OCI-LY7 (cell line): ENCODE data around the gene MTMR11. TPM values are rescaled to one million over a fixed set of nuclear protein-coding genes. Genes with fewer than 3 reads are reported as not detected.
A peak's percentile ranks its signal among the peaks of the same experiment; 100 is the strongest.

Experiments
- BruUV-seq: library from RNA; stranded (reverse); fragments of 400-500 nt; replicated peaks from 2 replicates; lab custom pipeline; 2021; lab: Mats Ljungman, UMichigan
- CTCF ChIA-PET: fragments of 300-600 bp; sonication (Branson Sonifier 250); formaldehyde crosslinking; loops from one replicate; lab custom pipeline; 2022; ENCODE audit warnings: antibody characterized with exemption; ENCODE audit not compliant: unreplicated experiment; lab: Charles Lee
- POLR2A ChIA-PET: fragments of 300-600 bp; sonication (Branson Sonifier 250); formaldehyde crosslinking; loops from one replicate; lab custom pipeline; 2022; ENCODE audit warnings: antibody characterized with exemption; lab: Charles Lee
- DNase-seq: peaks from one replicate; pipeline ENCODE4 v3.0.0-alpha.2; 2015; ENCODE audit warnings: low spot score
- H2AFZ ChIP-seq: fragments of 200-600 bp; sonication (generic), shearing (Covaris generic); 2 replicates; pipeline ENCODE4 v1.6.1; 2014; ENCODE audit warnings: mild to moderate bottlenecking, antibody characterized with exemption, low read length, moderate library complexity
- H3K27ac ChIP-seq: fragments of 200-600 bp; sonication (generic); 2 replicates; pipeline ENCODE4 v1.5.1; 2014; ENCODE audit warnings: mixed run types, low read depth, mild to moderate bottlenecking, moderate library complexity, low read length, inconsistent platforms; ENCODE audit not compliant: poor library complexity, severe bottlenecking
- H3K36me3 ChIP-seq: fragments of 200-600 bp; sonication (generic); 2 replicates; pipeline ENCODE4 v1.6.1; 2014; ENCODE audit warnings: mild to moderate bottlenecking, antibody characterized with exemption, low read length, moderate library complexity, mixed read lengths; ENCODE audit not compliant: insufficient read depth
- H3K4me1 ChIP-seq: fragments of 200-600 bp; sonication (generic); 2 replicates; pipeline ENCODE4 v1.5.1; 2014; ENCODE audit warnings: mild to moderate bottlenecking, low read length; ENCODE audit not compliant: insufficient read depth, poor library complexity, severe bottlenecking
- H3K4me2 ChIP-seq: fragments of 200-600 bp; sonication (generic); 2 replicates; pipeline ENCODE4 v1.6.1; 2014; ENCODE audit warnings: mild to moderate bottlenecking, low read length
- H3K4me3 ChIP-seq: fragments of 200-600 bp; sonication (generic); 2 replicates; pipeline ENCODE4 v1.5.1; 2014; ENCODE audit warnings: mild to moderate bottlenecking, low read depth, low read length; ENCODE audit not compliant: poor library complexity, severe bottlenecking
- H3K79me2 ChIP-seq: fragments of 200-600 bp; sonication (generic); 2 replicates; pipeline ENCODE4 v1.6.1; 2016; ENCODE audit warnings: low read depth, mild to moderate bottlenecking, low read length, moderate library complexity, mixed read lengths; ENCODE audit not compliant: insufficient read depth
- H3K9me2 ChIP-seq: fragments of 200-600 bp; sonication (generic); 2 replicates; pipeline ENCODE4 v1.6.1; 2016; ENCODE audit warnings: mild to moderate bottlenecking, low read length, mixed read lengths; ENCODE audit not compliant: insufficient read depth
- H3K9me3 ChIP-seq: fragments of 200-600 bp; sonication (generic); 2 replicates; pipeline ENCODE4 v1.6.1; 2014; ENCODE audit warnings: mild to moderate bottlenecking, mixed run types, low read length, mixed read lengths
- H4K20me1 ChIP-seq: fragments of 200-600 bp; sonication (generic); 2 replicates; pipeline ENCODE4 v1.6.1; 2014; ENCODE audit warnings: mild to moderate bottlenecking, antibody characterized with exemption, low read length, moderate library complexity, mixed read lengths; ENCODE audit not compliant: insufficient read depth
- EZH2phosphoT487 ChIP-seq: fragments of 200-600 bp; sonication (generic); IDR thresholded peaks from 2 replicates; pipeline ENCODE4 v1.6.1; 2018; ENCODE audit warnings: low read depth, borderline replicate concordance, mild to moderate bottlenecking, mixed run types, antibody characterized with exemption, low read length, moderate library complexity, mixed read lengths
- intact Hi-C: fragments of 100-400 bp; cut with micrococcal nuclease; formaldehyde crosslinking; loops from one replicate; pipeline ENCODE4 v1.10.0; 2022; ENCODE audit not compliant: unreplicated experiment
- total RNA-seq, 2 experiments: library from RNA; depleted of rRNA in 1 of 2; stranded (reverse); fragments of >200 nt in 1 of 2; shearing (Covaris generic) in 1 of 2; gene quantifications; 2 replicates each; pipeline ENCODE4 v1.2.3, GENCODE V29; 2014 to 2022
- TF ChIP-seq, protein P1 (sequence below): fragments of 200-600 bp; sonication (generic); conservative IDR thresholded peaks from 2 replicates; pipeline ENCODE4 v1.5.1; 2014; ENCODE audit warnings: mild to moderate bottlenecking, antibody characterized with exemption, low read length, moderate library complexity, mixed read lengths

Gene MTMR11
- total RNA-seq, 2 experiments from 2014 or later: 0.09 TPM; not detected in 1

DNA sequence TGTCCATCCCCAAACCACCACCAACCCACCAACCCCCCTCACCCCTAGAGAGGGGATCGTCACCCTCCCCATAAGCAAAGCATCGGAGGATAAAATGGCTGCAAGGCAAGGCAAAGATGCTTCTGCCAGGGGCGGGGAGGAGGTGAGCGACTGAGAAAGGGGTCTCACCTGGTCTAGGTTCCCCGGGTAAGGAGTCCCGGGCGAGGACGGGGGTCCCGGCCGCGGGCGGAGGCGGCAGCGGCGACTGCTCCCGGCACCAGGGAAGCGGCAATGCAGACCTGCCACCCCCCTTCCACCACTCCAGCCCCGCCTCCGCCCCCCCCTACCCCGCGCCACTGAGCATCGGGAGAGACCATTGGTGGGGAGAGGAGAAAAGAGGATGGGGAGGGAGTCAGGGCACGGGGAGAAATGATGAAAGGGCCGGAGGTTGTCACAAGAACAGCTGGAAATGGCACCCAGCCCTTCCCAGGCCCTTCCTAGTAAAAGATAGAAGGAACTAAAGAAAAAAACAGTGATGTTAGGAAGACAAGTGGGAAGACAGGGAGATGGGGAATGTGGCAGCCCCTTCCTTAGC is 19.0 kb downstream of the MTMR11 start, which contains the start of gene SV2A:
Gene SV2A, minus strand, starts transcription at position 274 of the 574 bp plus-strand sequence. CDS start 4,004 bp downstream, outside the sequence.
- CTCF ChIA-PET: no interaction called here
- no TSS peak for BruUV-seq
- Histone ChIP-seq H3K9me2 (no peaks in the 10 kb centered on the region), H3K27ac (no peak within 1 kb of the TSS), H3K4me1 (peaks cover 15% of the 10 kb centered on the region), H3K36me3 (peaks cover 14% of the 10 kb centered on the region), H3K4me3 (peak within 1 kb of the TSS; percentile 64), H3K79me2 (no peaks in the 10 kb centered on the region), H3K4me2 (peak within 1 kb of the TSS; percentile 62), H4K20me1 (no peaks in the 10 kb centered on the region), H2AFZ (0 out of 2 replicates have a peak within 1 kb of the TSS, but pooled peaks have one; percentile 22), H3K9me3 (no peaks in the 10 kb centered on the region)
- intact Hi-C loops: no loop called here
- DNase-seq: peak; percentile 17
- POLR2A ChIA-PET: interaction anchor here (0.7 kb wide), 1 partner anchor 34 kb away, joined by 4 read pairs; no protein-coding TSS in a partner anchor
- TF ChIP-seq EZH2phosphoT487: no peak
- TF ChIP-seq, protein P1, sequence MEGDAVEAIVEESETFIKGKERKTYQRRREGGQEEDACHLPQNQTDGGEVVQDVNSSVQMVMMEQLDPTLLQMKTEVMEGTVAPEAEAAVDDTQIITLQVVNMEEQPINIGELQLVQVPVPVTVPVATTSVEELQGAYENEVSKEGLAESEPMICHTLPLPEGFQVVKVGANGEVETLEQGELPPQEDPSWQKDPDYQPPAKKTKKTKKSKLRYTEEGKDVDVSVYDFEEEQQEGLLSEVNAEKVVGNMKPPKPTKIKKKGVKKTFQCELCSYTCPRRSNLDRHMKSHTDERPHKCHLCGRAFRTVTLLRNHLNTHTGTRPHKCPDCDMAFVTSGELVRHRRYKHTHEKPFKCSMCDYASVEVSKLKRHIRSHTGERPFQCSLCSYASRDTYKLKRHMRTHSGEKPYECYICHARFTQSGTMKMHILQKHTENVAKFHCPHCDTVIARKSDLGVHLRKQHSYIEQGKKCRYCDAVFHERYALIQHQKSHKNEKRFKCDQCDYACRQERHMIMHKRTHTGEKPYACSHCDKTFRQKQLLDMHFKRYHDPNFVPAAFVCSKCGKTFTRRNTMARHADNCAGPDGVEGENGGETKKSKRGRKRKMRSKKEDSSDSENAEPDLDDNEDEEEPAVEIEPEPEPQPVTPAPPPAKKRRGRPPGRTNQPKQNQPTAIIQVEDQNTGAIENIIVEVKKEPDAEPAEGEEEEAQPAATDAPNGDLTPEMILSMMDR: no peak

DNA sequence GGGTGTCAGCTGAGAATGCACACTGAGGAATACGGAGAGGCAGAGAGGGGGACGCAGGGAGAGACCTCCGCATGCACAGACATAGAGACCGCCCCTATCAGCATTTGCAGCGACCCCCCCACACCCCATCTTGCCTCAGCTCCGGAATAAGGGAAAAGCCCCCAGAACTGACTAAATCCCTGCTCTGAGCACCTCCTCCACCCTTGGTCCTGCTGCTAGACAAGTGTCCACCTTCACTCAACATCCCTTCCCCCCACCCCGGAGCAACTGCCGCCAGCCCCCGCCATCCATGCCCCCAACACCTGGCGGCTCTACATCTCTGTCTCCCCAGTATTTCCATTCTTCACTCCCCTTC is 19.8 kb downstream of the MTMR11 start:
- Histone ChIP-seq H4K20me1 (no peaks in the 10 kb centered on the region), H3K36me3 (peaks cover 10% of the 10 kb centered on the region; the same call in 1 of the 2 replicates), H2AFZ (no peak overlapping the region), H3K9me3 (no peaks in the 10 kb centered on the region), H3K9me2 (no peaks in the 10 kb centered on the region), H3K27ac (no peak overlapping the region), H3K79me2 (no peaks in the 10 kb centered on the region), H3K4me3 (peak overlapping the region; percentile 64), H3K4me2 (peak overlapping the region; percentile 62), H3K4me1 (peaks cover 15% of the 10 kb centered on the region)
- CTCF ChIA-PET: no interaction called here
- no TSS peak for BruUV-seq
- TF ChIP-seq, protein P1: no peak
- TF ChIP-seq EZH2phosphoT487: no peak
- DNase-seq: no peak
- POLR2A ChIA-PET: interaction anchor here (0.6 to 1.2 kb wide), 3 partner anchors 11 to 267 kb away, joined by 3 to 4 read pairs (median 3); partner anchors contain the start of gene SF3B4
- intact Hi-C loops: no loop called here
